HG03575 (cell line): ENCODE results near the gene SLC27A4.

Source experiments
- ATAC-seq: cut with Tn5 transposase; IDR thresholded peaks from one replicate; pipeline ENCODE4 v1.9.1; 2021; ENCODE audit not compliant: unreplicated experiment, insufficient number of reproducible peaks, low FRiP score; ENCODE audit errors: extremely low read depth

SLC27A4 gene

DNA sequence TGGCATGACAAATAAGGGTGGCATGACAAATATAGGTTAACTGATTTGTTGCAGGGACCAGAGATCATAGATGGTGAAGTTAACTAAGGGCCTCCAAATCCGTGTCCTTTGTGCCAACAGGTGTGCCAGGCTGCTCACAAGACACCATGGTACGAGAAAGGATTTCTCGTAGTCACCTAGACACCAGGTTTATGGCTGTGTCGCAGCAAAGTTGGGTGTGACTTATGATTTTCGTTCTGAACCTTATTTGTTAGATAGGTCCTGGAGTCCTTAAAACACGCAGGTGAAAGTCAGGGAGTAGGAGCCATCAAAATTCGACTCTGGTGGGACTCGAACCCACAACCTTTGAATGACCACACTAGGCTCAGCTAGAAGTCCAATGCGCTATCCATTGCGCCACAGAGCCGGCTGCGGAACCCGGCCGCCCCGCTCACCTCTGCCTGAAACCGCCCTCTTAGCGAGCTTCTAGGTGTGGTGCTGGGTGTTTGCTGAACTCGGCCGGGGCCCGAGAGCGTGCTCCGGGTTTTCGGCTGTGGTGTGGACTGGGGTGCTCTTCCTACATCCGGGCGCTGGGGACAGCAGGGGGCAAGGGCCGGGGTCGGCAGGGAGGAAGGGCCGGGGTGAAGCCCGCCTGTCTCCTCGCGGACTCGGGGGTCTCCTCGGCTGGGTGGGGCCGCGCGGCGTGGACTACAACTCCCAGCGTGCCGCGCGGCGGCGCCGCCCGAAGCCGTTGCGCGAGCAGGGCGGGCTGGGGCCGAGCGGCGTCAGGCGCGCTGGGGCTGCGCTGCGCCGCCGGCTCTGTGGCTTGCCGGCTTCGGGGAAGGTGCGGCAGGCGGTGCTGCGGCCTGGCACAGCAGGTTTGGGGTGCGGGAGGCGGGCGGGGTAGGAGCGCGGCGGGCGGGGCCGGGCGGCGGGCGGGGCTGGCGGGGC lies at the start of gene SLC27A4:
SLC27A4 (plus strand) TSS at position 767 of the 930 bp plus-strand sequence. CDS start 2,606 bp downstream, outside the sequence.
- ATAC-seq, result no peak

DNA sequence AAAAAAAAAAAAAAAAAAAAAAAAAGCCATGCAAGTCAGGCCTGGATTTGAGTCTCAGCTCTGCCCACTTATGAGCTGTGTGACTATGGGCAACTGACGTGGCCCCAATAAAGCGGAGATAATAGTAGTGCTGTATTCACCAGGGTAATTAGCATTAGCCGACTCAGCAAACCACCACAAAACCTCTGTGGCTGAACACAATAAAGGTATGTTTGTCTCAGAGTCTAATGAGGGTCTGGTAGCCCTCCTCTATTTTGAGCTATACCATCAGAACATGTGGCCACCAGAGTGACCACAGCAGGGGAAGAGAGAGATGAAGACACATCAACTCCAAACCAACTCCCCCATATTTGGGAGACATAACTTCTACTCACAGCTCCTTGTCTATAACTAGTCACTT lies 48.3 kb upstream of the SLC27A4 start:
- ATAC-seq, result no peak

DNA sequence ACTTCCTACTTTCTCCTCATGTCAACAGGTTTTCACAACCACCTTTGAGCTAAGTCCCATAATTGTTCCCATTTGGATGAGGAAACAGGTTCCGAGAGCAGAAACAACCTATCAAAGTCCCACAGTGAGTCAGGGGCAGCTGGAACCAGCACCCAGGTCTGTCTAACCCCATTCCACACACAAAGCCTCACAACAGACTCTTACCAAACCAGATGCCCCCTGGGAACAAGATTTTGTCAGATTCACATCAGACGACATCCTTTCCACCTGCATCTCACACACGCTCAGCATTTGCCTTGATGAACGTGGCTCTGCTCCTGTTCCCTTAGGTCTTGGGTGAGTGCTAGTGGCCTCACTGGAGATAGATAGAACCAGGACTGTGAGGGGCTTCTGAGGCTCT lies 47.2 kb upstream of the SLC27A4 start:
- ATAC-seq, result no peak

DNA sequence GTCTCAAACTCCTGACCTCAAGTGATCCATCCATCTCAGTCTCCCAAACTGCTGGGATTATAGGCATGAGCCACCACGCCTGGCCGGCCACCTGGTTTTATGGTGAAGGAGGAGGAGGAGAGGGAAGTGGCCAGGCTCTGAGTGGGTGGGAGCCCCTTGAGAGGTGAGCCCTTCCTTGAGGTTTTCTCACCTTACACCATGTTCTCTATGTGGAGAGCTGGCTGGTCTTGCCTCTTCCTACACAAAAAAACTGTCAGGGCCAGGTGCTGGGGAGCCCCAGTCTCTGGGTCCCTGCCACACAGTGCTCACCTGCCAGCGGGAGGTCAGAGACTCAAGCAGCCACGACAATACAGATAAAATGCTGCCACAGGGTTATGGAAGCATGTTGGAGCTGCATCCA lies 46.2 kb upstream of the SLC27A4 start:
- ATAC-seq, result no peak

DNA sequence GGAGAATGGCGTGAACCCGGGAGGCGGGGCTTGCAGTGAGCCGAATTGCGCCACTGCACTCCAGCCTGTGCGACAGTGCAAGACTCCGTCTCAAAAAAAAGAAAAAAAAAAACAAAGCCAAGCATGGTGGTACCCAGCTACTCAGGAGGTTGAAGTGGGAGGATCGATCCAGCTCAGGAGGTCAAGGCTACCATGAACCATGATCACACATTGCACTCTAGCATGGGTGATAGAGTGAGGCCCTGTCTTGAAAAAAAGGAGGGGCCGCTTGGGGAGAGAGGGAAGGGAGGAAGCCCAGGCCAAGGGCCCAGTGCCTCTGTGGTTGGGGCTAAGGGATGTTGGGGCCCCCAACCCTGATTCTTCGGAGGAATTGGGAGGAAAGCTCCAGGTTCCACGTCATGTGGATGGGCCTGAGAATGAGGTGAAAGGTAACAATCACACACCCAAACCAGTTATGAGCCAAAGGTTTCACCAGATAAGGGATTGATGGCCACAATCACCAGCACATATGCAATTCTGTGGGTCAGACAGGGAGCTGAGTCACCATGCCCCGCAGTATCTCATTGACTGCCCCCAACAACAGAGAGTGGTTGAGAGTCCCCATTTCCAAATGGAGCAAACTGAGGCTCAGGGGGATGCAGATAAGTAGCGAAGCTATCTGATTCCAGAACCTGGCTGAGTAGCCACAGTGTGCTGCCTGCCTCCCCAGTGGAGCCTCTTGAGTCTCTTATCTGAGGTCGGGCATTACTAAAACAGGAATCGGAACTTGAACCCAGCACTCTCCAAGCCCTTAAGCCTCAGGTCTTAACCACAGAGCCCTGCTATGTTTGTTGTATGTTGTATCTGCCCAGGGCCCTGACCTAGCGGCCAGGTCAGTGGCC lies 43.7 kb upstream of the SLC27A4 start:
- no peak for ATAC-seq

DNA sequence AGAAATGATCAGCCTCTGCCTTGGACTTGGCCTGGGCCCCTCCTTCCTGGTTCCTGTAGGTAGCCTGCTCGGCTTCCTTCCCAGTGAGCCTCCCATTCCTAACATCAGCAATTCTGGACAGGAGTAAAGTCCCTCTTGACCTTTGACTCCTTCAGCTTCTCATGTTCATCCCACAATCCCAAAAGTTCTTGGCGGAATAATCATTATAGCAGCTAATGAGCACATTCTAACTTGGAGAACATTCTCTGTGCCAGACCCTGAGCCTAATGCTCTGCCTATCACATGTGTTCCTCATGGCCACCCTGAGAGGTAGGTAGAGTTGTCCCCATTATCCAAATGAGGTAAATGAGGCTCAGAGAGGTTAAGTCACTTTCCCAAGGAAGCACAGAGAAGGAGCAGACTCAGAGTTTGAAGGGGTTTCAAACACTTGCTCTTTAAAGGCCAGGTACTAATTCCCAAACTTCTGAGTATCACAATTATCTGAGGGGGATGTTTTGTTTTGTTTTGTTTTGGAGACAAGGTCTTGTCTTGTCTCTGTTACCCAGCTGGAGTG lies 43.0 kb upstream of the SLC27A4 start:
- no peak for ATAC-seq

DNA sequence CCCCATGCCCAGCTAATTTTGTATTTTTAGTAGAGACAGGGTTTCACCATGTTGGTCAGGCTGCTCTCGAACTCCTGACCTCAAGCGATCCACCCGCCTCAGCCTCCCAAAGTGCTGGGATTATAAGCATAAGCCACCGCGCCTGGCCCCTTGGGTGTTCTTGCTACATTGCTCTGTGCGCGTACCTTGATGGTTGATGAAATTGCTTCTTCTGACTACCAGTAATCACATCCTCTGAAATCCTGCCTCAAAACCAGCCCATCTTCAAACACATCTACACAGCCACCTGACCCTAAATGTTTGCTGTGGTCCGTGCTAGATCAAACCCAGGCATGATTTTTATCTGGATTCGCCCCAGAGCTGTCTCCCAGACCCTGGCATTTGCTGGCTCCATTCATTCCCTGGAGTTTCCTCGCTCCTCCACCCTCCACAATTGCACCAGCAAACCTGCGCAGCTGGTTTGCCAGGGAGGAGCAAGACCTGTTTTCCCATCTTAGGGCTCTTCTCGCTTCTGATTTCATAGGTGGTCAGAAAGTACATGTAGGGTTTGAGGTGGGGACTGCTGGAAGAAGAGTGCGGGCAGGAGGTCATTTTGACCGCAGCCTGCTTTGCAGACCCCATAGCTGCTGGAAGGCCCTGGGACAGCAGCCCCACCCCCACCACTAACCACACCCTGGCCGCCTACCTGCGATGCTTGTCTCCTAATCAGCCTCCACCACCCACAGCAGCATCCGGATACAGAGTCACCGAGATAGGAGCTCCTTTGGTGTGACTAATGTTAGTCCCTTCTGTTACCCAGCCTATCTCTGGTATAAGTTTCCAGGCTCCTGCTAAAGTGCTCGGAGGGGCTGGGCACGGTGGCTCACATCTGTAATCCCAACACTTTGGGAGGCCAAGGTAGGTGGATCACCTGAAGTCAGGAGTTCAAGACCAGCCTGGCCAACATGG lies 41.5 kb upstream of the SLC27A4 start:
- no peak for ATAC-seq

DNA sequence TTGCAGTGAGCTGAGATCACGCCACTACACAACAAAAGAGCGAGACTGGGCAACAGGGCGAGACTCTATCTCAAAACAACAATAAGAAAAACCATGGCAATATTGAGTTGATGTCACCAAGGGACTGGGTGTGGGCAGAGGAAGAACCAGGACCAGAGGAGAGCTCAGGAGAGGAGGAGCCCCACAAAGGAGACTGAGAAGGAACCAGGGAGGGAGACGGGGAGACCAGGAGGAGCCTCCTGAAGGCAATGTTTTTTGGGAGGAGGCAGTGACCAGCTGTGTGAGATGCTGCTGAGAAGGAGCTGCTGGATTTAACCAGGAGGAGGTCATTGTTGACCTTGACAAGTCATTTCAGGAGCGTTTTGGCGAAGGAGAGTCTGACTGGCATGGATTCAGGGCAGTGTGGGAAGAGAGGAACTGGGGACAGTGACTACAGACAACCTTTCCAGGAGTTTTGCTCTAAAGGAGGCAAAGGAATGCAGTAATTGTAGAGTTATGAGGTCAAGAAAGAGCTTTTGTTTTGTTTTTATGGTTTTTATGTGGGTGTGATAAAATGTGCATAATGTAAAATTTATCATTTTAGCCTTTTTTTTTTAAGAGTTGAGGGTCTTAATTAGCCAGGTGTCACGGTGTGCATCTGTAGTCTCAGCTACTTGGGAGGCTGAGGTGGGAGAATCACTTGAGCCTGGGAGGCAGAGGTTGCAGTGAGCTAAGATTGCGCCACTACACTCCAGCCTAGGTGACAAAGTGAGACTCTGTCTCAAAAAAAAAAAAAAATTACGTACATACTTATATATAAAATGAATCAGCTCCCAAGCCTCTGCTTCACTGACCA lies 36.0 kb upstream of the SLC27A4 start:
- ATAC-seq, result no peak

DNA sequence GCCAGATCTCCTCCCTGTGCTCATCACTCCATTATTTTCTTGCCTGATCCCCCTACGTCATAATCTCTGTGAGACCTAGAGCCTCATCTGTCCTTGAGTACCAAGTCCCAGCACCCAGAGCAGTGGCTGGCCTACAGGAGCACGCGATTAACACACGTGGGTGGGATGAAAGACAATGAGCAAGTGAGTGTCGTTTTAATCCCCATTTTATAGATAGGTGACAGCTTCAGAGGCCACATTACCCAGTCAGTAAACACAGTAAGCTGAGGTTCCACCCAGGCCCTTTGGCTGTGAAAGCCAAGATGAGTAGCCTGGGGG lies 35.4 kb upstream of the SLC27A4 start:
- ATAC-seq, result no peak

DNA sequence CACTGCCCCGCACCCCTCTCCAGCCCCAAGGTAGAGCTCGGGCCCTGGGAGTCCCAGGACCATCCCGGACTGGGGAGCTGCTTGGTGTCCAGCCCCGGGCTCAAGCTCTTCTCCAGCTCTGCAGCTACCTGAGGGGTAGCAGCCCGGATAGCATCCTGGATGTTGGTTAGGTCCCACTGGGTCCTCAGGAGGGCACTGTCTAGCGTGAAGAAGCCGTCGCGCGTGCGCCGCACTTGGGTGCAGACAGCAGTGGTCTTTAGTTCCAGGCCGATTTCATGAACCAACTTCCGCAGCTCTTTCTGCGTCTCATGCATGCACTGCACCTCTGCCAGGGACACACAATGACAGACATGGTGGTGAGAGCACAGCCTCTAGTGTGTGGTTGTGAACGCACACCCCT lies 30.8 kb upstream of the SLC27A4 start:
- no peak for ATAC-seq

DNA sequence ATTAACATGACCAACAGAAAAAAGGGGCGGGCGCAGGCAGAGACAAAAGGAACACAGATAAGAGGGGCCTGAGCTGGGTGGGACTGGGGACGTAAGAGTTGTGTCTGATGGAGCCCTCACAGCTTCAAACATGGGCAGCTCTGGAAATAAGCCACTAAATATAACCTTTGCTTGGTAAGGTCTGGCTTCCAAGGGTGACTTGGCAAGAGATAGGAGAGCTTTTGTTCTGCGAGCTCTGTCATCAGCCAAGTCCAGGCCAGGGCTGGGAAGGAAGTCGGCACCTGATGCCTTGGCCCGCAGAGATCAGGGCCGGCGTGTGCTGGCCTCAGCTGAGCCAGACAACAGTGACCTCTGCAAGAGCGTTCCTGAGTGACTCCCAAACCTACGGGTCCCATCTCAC lies 29.9 kb upstream of the SLC27A4 start:
- ATAC-seq, result no peak

DNA sequence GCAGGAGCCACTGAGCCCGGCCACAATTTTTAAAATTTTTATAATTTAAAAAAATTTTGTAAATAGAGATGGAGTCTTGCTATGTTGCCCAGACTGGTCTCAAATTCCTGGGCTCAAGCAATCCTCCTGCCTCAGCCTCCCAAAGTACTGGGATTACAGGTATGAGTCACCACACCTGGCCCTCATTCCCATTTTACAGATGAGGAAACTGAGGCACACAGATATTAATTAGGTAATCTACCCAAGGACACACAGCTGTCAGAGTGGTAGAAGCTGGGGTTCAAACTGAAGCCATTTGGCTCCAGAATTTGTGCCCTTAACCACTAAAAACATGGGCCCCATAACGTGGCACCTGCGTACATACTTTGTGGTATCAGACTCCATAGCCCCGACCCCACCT lies 25.6 kb upstream of the SLC27A4 start:
- no peak for ATAC-seq

DNA sequence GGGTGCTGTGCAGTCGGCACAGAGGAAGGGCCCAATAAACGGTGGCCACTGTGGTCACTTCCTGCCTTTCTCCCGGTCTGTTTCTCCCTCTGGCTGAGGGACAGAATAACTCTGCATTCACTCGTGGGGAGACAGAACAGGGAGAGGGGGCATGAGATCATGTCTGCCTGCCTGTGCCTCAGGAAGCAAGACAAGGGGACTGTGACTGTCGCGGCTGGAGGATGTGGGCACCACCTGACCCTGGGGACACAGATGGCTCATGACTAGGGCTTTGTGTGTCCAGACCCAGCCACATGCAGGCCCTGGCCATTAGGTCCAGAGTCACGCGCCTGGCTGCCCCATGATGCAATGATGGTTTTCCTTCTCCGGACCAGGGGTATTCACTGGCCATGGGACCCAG lies 23.9 kb upstream of the SLC27A4 start:
- no peak for ATAC-seq

DNA sequence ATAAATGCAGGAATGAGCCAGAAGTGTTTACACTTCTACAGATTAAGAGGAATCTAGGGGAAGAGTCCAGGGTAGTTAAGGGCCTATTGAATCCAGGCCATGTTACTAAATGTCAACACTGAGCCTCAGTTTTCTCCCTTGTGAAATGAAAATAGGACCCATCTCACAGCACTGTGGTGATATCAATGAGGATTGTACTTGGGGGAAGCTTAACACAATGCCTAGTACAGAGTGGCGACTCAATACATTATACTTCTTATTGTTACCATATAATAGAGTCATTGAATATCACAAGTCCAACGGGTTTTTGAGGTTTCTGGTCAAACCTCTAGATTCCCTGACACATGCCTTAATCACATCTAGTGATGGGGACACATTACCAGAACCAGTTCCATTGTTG lies 22.7 kb upstream of the SLC27A4 start:
- no peak for ATAC-seq

DNA sequence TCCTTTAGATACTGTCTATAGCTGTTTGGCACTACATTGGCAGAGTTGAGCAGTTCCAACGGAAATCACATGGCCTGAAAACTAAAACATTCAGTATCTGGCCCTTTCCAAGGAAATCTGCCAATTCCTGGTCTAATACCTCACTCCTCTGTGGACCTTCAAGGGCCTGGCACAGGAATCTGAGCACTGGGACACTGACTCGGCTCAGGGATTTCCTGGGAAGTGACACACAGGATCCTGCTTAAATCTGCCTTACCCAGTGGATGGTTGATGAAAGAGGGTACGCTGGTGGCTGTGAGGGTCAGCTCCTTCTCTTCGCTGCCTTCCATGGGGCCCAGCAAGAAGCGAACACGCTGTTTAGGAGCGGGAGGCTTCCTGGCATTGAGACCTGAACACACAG lies 19.0 kb upstream of the SLC27A4 start:
- no peak for ATAC-seq

DNA sequence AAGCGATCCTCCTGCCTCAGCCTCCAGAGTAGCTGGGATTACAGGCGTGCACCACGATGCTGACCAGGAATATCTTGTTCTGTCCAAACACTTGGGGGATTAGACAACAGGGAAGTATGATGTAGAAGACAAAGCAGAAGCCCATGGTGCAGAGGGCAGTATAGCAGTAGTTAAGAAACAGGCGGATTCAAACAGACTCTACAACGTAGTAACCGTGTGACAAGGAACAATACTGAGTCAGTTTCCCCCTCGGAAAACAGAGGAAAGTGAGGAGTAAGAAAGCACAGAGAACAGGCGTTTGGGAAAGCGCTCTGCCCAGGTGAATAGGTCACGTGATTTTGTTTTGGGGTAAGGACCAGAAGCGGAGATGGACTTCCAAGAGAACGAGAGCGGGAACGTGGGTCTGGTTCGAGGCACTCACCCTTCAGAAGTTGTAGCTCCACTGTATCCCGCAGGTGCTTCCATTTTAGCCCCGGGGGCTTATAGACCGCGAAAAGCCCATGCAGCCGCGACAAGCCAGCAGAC lies 18.4 kb upstream of the SLC27A4 start:
- ATAC-seq, result no peak

DNA sequence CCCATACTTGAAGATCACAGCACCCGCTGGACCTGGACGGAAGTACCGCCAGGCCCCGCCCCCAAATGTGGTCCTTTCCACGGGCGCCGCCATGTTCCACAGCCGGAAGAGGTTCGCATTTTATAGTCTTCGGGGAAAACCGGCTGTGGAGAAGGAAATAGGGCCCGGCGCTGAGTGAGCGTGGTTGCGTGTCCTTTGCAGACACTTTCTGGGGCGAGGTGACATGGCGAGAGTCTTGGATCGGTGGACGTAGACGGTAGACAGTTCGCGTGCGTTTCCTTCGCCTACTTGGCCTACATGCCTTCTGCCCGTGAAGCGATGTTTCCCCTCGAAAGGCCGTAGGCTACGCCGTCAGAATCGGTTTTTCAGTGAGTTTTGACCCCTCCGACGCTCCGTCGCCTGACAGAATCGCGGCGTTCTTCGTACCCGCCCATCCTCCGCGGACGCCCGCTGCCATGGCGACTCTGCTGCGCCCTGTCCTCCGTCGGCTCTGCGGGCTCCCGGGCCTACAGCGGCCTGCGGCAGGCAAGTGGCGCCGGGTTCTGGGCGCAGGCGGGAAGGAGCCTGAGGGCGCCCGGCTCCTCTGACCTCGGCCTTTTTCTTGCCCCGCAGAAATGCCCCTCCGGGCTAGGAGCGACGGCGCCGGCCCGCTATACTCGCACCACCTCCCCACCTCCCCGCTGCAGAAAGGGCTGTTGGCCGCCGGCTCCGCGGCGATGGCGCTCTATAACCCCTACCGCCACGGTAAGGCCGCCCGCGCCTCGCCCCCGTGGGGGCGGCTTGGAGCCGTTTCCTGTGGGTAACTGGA lies 17.7 kb upstream of the SLC27A4 start, which contains the start of the genes COQ4 and TRUB2:
COQ4 (plus strand) TSS at position 436 of the 808 bp plus-strand sequence; CDS start at position 456, 20 bp downstream.
TRUB2 (minus strand) TSS at position 44 of the 808 bp plus-strand sequence; CDS start at position 5, 39 bp downstream.
- ATAC-seq, result no peak
